Germinal center (tissue), 1 donor: Measurements from ENCODE around the gene EPB41.
"Not testable (repeated sequence)": the region's sequence is repeated elsewhere in the genome, so short reads cannot be mapped to it uniquely, and the experiment has no call there.

Experiments
- DNase-seq: peaks from one replicate; pipeline ENCODE4 v3.0.0; 2012; ENCODE audit warnings: mixed read lengths, low spot score

EPB41 gene

DNA sequence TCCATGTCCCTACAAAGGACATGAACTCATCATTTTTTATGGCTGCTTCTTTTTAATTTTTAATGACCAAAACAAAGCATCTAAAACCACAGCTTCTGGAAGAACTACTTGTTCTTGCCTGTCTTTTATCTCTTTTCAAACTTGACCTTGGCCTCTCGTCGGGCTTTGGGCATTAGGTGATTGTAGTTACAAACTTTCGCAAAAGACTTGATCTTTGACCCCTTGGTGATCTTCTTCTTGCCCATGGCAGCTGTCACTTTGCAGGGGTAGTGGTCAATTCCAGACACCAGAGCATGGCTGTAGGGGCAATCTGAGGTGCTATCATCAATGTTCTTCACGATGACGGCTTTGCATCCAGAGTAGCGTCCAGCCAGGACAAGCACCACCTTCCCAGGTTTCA is 67.8 kb downstream of the EPB41 start:
- no peak for DNase-seq

DNA sequence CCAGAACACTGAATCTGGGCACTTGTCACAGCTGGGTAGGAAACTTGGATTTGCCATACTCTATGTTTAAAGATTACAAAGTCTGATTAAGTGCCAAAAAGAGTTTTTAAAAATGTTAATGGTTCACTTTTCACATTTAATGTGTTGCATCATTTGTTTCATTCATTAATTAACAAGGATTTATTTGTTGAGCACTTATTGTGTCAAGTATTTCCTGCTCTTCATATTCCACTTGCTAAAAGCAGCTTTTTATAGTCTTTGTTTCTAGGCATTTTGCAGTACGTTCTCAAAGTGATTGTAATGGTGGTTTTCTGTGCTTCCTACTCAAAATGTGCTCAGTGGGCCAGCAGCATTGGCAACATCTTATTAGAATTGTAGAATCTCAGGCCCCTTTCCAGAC is 68.7 kb downstream of the EPB41 start:
- no peak for DNase-seq

DNA sequence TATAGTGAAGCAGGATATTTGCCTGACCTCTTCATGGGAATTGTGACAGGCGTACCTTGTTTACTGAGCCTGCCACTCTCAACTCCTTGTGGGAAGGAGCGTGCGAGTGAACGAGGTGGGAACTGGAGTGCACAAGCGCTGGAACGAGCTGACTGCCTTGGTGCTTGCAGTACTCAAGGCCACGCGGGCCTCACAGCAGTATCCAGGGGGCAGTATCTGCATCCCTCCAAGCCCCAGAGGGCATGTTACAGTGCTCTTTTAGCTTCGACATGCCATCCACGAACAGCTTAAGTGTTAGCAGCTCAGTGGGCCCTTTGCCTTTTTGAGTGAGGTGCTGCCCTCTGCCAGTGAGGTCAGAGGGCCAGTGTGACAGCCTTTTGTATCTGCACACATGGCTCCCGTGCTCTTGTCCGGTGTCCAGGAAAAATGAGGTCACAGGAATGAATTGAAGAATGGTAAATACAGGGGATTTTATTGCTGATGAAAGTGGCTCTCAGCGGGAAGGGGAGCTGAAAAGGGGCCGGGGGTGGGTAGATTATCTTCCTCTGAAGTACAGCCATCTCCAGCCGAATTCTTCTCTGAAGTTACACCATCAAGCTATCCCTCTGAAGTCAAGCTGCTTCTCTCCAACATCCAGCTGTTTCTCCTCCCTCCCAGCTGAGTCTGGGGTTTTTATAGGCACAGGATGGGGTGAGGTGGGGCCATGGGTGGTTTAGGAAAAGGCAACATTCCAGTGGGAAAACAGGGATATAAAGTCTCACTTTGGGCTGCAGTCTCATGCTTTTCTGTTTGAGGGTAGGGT is 69.3 kb downstream of the EPB41 start:
- no peak for DNase-seq

DNA sequence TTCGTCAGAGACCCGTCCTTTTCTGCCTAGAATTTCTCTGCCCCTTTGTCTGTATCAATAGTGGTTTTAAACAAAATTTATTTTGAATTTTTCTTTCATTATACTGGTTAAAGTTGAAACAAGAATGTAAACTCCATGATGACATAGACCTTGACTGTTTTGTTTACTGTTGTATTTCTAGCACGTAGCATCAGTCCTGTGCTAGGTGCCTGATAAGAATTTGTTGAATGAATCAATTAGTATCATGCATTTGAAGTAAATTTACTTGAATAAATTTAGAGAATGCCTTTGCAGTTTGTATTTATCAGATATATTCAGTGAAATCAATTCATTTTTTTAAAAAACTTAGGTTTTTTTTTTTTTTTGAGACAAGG is 69.9 kb downstream of the EPB41 start:
- no peak for DNase-seq

DNA sequence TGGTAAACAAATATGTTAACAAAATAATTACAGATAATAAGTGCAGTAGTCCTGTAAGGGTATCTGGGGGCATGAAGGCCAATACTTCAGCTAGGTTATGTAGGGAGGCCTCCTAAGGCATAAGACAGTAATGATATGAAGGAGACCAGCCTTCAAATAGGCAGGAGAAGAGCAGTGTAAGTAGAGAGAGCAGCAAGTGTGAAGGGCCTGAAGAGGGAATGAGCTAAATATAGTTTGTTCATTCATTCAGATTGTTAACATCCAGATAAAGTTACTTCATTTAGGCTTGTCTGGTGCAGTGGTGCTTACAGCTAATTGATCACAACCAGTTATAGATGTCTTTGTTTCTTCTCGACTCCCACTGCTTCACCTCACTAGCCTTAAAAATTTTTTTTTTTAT is 71.1 kb downstream of the EPB41 start:
- DNase-seq: no peak

DNA sequence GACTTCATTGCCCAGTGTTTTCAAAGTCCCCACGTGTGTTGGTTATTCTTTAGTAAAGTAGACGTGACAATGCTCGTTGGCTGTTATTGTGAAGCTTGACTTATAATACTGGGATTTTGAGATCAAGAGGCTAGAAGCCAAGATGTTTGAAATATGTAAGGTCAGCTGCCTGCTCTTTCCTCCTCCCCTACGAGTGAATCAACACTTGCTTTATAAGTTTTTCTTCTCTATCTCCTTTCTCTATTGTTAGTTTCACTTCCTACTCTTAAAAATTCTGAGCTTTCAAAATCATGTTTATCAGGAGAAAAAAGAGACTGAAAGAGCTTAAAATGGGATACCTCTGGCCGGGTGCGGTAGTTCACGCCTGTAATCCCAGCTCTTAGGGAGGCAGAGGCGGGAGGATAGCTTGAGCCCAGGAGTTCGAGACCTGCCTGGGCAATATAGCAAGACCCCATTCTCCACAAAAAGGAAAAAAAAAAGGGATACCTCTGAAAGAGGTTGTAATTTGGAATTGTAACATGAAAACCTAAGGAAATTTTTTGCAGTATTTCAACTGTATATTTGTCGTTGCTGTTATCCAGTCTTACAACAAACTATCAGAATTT is 72.0 kb downstream of the EPB41 start:
- peak; percentile 10 for DNase-seq

DNA sequence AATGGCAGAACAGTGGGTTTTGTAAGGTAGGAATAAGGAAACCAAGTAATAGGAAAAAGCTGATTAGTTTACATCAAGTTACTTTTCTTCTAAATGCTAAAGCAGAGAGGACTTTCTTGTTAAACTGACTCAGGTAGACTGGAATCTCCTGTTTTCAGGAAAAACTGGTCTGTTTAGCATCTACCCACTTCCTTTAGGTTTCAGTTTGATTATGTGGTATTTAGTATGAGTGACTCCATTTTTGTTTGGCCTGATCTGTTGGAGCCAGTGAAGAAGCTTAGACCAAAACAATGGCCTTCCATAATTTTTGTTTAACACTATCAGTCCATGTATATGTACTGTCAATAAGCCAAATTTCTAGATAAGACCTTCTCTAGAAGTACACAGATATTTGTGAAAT is 88.4 kb downstream of the EPB41 start:
- no peak for DNase-seq

DNA sequence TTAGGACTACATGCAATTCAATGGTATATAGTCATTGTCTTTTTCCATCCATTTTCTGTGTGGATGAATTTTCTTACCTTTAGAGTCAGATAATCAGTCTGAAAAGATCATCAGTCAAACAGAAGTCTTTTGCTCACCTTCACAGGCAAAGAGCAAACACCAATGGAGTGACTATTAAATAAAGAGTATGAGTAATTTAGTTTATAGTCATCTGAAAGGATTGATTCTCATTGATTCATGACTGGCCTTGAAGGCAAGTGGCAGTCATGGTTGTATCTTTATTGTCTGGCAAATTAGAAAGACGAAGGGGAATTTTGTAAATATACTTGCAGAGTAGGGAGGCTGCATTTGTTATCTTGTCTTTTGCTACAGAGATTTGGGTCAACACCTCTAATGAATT is 89.9 kb downstream of the EPB41 start:
- DNase-seq: no peak

DNA sequence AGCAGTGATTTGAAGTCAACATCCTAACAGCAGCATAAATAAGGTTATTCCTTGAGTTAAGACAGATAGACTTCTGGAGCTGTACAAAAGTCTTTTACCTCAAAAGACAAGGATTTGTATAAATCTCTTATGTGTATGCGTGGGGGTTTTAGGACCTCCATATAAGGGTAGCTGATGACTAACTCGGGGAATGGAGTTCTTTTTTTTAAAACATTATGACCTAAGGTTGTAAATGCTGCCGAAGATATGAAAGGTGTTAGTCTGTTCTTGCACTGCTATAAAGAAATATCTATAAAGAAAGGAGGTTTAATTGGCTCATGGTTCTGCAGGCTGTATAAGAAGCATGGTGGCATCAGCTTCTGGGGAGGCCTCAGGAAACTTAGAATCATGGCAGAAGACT is 90.4 kb downstream of the EPB41 start:
- DNase-seq: no peak

DNA sequence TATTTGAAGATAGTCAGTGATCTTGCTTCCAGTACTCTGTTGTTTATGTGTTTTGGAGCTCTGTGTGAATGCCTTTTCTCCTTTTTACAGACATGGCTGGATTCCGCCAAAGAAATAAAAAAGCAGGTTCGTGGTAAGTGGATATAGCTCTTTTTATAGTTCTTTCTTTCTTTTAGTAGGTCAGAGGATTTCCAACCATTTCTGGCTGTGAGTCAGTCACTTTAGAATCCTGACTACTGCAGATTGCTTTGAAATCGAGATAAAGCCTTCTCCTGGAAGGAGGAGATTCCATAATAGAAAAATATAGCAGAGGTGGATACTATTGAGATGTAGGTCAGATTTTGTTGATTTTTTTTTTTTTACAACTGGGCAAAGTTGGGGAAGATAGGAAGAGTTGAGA is 97.4 kb downstream of the EPB41 start:
- DNase-seq: no peak

DNA sequence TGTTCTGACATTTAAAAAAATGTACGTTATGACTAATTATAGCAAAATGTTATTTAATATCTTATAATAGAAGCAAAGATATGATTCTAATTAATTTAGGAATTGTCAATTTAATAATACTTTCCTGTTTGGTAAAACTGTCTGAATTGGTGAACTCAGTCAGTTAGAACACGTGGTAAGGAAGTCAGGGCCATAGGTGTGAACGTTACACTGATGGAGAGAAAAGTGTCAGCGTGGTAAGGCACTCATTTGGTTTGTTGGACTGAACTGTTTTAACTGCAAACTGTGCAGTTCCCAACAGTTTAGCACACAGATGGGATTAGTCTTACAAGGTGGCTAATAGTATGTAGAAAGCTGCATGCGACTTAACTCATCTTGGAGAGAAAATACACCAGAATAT is 102.9 kb downstream of the EPB41 start:
- no peak for DNase-seq

DNA sequence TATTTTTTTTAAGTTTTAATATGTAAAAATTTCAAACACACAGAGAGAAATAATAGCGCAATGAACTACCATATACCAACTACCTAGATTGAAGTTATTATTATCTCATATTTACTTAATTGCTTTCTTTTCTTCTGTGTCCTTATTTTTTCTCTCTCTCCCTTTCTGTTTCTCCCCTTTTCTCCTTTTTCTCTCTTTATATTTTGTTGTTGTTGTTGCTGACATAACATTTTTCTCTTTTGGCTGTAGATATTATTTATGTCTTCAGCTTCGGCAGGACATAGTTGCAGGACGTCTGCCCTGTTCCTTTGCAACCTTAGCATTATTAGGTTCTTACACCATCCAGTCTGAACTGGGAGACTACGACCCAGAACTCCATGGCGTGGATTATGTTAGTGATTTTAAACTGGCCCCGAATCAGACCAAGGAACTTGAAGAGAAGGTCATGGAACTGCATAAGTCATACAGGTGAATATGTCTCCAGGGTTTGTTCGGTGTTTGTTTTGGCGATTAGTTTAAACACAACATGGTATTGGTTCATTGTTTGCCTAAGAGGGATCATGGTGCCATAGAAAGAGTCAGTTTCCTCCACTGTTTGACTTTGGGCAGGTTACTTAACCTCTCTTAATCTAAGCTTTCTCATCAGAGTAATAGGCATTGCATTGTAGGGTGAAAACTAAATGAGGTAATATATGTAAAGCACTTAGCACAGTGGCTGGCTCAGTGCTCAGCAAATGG is 103.8 kb downstream of the EPB41 start:
- no peak for DNase-seq

DNA sequence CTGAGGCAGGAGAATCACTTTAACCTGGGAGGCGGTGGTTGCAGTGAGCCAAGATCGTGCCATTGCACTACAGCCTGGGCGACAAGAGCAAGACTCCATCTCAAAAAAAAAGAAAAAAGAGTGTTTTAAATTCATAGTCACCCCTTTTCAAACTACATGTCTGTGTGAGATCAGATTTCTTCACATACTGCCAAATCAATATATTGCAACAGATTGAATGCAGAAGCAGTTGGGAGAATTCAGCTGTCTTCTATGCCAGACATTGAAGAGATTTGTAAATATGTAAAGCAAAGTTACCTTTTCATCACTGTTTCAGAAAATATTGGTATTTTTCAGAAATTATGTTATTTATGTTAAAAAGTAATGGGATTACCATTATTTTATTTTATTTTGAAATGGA is 108.3 kb downstream of the EPB41 start:
- no peak for DNase-seq

DNA sequence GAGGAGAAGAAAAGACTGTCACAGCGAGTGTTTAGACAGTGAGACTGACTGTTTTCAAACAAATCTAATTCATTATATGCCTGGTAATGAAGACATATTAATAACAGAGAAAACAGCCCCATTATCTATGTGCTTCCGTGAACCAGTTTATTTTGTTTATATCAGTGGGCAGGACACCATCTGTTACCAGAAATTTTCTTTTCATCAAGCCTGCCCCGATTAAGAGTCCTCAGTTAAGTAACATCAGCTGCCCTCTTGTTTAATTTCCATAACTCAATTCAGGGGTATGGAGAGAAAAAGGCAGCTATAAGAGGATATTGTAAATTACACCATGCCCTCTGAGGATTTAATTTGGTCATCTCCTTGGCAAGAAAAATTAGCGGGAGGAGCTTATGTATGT is 115.3 kb downstream of the EPB41 start:
- no peak for DNase-seq

DNA sequence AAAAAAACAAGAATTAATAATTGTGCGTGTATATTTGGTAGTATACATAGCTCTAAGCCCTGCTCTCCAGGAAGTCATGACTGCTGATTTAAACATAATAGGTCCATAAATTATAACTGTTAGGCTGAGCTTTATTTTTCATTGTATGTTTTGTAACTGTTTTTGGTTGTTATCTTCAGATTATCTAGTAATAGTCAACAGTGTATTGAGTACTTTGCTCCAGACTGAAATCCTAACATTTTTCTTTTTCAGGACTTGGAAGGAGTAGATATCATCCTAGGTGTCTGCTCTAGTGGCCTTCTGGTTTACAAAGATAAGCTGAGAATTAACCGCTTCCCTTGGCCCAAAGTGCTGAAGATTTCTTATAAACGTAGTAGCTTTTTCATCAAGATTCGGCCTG is 118.5 kb downstream of the EPB41 start:
- no peak for DNase-seq

DNA sequence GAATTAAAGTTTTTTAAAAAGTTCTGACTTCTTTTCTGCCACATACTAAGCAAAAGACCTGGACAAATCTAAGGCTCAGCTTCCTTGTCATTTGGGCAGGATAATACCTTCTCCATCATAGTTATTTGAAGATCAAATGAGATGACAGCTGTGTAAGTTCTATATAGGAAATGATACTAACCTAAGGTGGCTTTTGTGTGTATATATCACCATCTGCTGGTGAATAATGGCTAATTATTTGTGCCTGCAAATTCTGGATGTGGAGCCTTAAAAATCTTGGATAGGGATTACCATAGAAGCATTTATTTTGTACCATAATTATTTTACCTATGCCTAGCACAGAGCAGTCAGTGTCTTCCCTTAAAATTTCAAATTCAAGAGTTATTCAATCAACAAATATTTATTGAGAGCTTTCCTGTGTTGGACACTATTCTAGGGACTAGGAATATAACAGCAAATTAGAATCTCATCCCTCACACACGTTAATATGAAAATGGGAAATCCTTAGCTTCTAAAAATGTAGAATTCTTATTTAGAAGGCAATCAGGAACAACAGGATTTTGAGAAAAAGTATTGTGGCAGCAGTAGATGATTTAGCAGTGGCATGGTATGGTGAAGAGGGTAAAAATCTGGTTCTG is 119.6 kb downstream of the EPB41 start:
- peak; percentile 53 for DNase-seq

DNA sequence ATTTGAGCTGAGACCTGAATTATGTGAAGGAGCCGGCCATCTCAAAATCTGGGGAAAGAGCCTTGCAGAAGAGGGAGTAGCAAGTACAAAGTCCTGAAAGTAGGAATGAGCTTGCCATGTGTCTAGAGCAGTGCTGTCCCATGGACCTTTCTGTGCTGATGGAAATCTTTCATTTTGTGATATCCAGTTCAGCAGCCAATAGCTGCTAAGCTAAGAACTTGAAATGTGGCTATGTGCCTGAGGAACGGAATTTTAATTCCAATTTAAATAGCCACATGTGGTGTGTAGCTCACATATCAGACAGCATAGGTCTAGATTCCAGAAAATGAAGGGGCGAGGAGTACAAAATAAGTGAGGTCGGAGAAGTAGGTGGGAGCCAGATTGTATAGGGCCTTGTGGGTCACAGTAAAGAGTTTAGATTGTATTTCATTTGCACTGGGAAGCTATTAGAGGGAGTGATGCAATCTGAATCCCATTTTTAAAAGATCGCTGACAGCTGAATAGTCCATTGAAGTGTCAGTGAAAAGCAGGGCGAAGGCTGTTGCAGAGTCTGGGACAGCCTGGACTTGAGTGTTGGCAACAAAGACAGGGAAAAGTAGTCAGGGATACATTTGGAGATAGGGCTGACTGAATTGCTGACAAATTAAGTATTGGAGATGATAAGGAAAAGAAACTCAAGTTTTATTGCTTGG is 129.1 kb downstream of the EPB41 start:
- DNase-seq: no peak

DNA sequence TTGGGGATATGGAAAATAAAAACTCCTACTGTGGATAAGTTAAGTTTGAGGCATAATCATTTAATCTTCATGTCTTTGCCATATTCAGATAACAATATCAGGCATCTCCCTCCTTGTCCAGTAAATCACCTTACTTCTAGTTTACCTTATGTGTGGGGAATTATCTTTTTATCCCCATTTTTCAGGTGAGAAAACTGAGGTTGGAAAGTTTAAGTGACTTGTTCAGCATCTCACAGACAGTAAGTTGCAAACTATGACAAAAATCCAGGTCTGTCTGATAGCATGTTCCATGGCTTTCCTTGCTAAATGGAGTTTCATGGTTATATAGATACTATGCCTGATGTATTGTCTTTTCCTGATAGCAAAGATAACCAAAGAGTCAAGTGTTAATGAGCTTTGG is 129.6 kb downstream of the EPB41 start:
- no peak for DNase-seq

DNA sequence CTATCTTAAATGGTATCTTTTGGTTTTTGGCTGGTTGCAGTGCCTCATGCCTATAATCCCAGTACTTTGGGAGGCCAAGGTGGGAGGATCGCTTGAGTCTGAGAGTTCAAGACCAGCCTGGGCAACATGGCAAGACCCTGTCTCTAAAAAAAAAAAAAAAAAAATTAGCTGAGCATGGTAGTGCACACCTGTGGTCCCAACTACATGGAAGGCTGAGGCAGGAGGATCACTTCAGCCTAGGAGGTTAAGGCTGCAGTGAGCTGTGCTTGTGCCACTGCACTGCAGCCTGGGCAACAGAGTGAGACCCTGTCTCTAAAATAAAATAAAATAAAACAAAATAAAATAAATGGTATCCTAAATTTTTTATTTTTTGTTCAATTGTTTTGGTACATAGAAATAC is 131.3 kb downstream of the EPB41 start:
- not testable (repeated sequence) for DNase-seq

DNA sequence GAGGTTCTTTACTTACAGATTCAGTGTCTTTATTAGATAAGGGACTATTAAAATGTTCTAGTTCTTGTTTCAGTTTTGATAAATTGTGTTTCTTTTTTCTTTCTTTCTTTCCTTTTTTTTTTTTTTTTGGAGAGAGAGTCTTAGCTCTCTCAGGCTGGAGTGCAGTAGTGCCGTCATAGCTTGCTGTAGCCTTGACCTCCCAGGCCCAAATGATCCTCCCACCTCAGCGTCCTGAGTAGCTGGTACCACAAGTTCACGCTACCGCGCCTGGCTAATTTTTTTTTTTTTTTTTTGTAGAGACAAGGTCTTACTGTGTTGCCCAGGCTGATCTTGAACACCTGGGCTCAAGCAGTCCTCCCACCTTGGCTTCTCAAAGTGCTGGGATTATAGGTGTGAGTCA is 132.8 kb downstream of the EPB41 start:
- no peak for DNase-seq

DNA sequence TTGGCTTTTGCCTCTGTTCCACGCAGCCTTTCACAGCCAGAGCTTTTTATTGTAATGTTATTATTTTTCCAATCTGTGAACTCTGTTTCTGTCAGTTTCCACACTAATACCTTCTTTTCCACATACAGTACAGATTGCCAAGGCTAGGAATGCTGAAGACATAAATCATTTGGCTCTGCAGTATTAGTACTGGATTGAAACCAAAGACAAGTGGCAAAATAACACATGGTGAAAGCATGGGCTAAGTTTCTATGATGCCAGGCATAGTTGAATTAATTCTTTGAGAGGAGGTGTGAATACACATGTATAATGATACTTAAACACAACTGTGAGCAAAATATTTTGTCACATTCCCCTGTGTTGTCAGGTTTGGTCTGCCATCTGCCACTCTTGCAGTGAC is 135.8 kb downstream of the EPB41 start:
- DNase-seq: no peak

DNA sequence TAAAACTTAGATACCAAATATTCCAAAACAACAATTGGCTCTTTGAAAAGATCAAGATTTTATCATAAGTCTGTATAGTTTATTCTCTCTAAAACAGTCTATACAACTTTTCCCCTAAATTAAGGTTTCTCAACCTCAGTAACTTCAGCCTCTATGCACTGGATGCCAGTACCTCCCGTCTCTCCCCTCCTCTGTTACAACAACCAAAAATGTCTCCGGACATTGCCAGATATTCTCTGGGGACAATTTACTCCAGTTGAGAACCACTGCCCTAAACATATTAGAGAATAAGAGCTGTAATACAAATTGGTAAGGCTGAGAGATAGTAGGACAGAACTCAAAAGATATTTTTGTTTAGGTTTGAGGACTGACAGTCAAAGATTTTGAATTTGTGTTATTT is 137.7 kb downstream of the EPB41 start:
- DNase-seq: no peak
